ENCODE results near the gene SLC29A3. TPM values are rescaled to one million over a fixed set of nuclear protein-coding genes. Genes with fewer than 3 reads are reported as not detected.

SLC29A3 gene
- total RNA-seq, 1 experiment from 2014 or later: 9.2 TPM

DNA sequence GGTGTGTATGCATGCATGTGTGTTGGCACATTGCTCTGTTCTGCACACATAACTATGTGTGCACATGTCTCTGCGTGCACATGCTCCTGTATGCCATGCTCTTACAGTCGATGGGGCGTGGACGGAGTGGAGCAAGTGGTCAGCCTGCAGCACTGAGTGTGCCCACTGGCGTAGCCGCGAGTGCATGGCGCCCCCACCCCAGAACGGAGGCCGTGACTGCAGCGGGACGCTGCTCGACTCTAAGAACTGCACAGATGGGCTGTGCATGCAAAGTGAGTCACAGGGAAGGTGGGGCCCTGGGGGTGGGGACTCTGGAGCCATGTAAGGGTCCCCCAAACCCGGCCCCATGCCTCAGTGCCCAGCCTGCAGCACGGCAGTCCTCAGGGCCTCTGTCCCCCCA lies 30.6 kb upstream of the SLC29A3 start:
- H3K4me2 ChIP-seq (ENCODE audit: insufficient read depth, insufficient read length, low read length): no peak overlapping the region
- H3T11ph ChIP-seq (ENCODE audit: low read length): no peak overlapping the region
- no peaks in the 10 kb centered on the region for H3K79me1 ChIP-seq (ENCODE audit: insufficient read depth, low read depth, low read length, poor library complexity, severe bottlenecking)

More for the DNA sequence above, 30.6 kb upstream of the SLC29A3 start:
- no peak overlapping the region for H2BK20ac ChIP-seq (ENCODE audit: low read depth, low read length, poor library complexity, severe bottlenecking)
- H3K23me2 ChIP-seq (ENCODE audit: insufficient read length, low read depth, low read length, poor library complexity, severe bottlenecking): no peaks in the 10 kb centered on the region
- H2AK5ac ChIP-seq (ENCODE audit: insufficient read length, low read length): no peak overlapping the region
- no peaks in the 10 kb centered on the region for H3K9me3 ChIP-seq (ENCODE audit: control insufficient read depth, low read depth, low read length)
- Mint-ChIP-seq H3K27me3 (ENCODE audit: low read depth) (no peaks in the 10 kb centered on the region; the same call in 1 of the 2 replicates), H3K36me3 (ENCODE audit: insufficient read depth in 1 of 3, low read depth in 3 of 3) (peaks cover 21 to 67% (median 45%) of the 10 kb centered on the region in 3 experiments; a peak in 6 of 7 replicates), H3K9me3 (no peaks in the 10 kb centered on the region), H3K4me1 (peaks cover 7 to 11% of the 10 kb centered on the region in 2 experiments), H3K27ac (0 out of 7 replicates have a peak overlapping the region, but pooled peaks of 1 of the 3 experiments have one; percentile 24), H3K4me3 (no peak overlapping the region)
- TF ChIP-seq, protein P1, sequence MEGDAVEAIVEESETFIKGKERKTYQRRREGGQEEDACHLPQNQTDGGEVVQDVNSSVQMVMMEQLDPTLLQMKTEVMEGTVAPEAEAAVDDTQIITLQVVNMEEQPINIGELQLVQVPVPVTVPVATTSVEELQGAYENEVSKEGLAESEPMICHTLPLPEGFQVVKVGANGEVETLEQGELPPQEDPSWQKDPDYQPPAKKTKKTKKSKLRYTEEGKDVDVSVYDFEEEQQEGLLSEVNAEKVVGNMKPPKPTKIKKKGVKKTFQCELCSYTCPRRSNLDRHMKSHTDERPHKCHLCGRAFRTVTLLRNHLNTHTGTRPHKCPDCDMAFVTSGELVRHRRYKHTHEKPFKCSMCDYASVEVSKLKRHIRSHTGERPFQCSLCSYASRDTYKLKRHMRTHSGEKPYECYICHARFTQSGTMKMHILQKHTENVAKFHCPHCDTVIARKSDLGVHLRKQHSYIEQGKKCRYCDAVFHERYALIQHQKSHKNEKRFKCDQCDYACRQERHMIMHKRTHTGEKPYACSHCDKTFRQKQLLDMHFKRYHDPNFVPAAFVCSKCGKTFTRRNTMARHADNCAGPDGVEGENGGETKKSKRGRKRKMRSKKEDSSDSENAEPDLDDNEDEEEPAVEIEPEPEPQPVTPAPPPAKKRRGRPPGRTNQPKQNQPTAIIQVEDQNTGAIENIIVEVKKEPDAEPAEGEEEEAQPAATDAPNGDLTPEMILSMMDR (conservative IDR thresholded peaks at IDR 0.05): no peak
- no peak overlapping the region for H3K56ac ChIP-seq (ENCODE audit: insufficient read length, low read depth, low read length)
- no peak overlapping the region for H4K91ac ChIP-seq (ENCODE audit: insufficient read length, low read depth, low read length)
- no peak overlapping the region for H3K18ac ChIP-seq (ENCODE audit: insufficient read length, low read depth, low read length)
- no peaks in the 10 kb centered on the region for H4K20me1 ChIP-seq (ENCODE audit: control insufficient read depth, insufficient read depth, insufficient read length)
- H3K27me3 ChIP-seq (ENCODE audit: insufficient read depth, low read length): no peaks in the 10 kb centered on the region
- no peak for DNase-seq
- H4K5ac ChIP-seq (ENCODE audit: insufficient read length, low read depth, low read length): no peak overlapping the region
- no peaks in the 10 kb centered on the region for H3K79me2 ChIP-seq (ENCODE audit: insufficient read depth, low read length)
- H3K14ac ChIP-seq (ENCODE audit: insufficient read depth, low read length): no peak overlapping the region
- no peak overlapping the region for H3K4ac ChIP-seq (ENCODE audit: low read depth, low read length)
- H3K27ac ChIP-seq (ENCODE audit: insufficient read length, low read depth, low read length): no peak overlapping the region
- no CpG with 5 or more reads among the region's 15 CpGs for WGBS (ENCODE audit: extremely low coverage, insufficient read length, low lambda C conversion rate)
- no peak overlapping the region for H2AFZ ChIP-seq (ENCODE audit: low read length)
- H2BK12ac ChIP-seq (ENCODE audit: insufficient read length, low read depth, low read length): no peak overlapping the region
- H4K8ac ChIP-seq (replicated peaks; ENCODE audit: insufficient read length, low read depth, low read length): no peak overlapping the region
- H2BK15ac ChIP-seq (ENCODE audit: low read depth, low read length): no peak overlapping the region
- no peak overlapping the region for H3K9ac ChIP-seq (ENCODE audit: extremely low read depth, insufficient read length, low read length)
- H2BK5ac ChIP-seq (ENCODE audit: insufficient read length, low read length): no peak overlapping the region
- no peak overlapping the region for H2BK120ac ChIP-seq (ENCODE audit: low read depth, low read length, poor library complexity, severe bottlenecking)
- H3K4me1 ChIP-seq (ENCODE audit: insufficient read depth, low read length): no peaks in the 10 kb centered on the region
- no peak overlapping the region for H3K23ac ChIP-seq (ENCODE audit: insufficient read length, low read depth, low read length)

Data from H9 (cell line).